GM19438 (cell line): ENCODE data around the gene MYBPC3.
A peak's percentile ranks its signal among the peaks of the same experiment; 100 is the strongest.

Experiments
- ATAC-seq: cut with Tn5 transposase; IDR thresholded peaks from one replicate; pipeline ENCODE4 v1.9.1; 2021; ENCODE audit warnings: low read depth; ENCODE audit not compliant: unreplicated experiment

The MYBPC3 gene

DNA sequence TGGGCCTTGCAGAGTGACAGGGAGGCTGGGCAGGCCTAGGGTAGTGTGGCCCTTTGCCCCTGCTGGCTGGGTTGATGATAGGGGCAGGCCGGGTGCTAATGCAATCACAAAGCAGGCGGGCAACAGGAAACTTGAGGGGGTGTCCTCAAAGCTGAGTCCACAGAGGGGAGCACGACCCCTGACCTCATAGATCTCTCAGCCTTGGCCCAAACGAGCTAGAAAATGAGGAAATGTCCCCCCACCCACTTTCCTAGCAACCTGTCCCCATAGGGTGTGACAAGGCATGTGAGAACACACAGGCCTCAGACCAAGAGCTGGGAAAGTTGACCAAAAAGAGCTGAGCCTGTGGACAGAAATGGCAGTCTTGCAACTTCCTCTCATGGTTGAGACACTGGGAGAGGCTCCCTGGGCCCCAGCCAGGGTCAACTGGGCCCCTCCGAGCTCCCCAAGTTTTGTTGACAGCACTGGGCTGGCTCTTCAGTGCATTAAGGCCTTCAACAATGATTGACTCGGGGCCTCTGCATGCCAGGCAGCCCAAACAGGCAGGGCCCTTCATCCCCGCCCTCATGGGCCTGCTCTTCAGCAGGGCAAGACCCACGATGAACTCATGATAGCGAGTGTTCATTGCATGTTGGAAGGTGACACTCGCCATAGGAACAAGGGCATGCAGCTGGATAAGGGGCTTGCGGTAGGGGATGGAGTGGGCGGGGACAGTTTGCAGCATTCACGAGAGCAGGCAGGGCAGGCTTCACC is 35.6 kb upstream of the MYBPC3 start:
- no peak for ATAC-seq

GRCh38 chr11:47384498-47384897 is 32.0 kb upstream of the MYBPC3 start:
- ATAC-seq = no peak

DNA sequence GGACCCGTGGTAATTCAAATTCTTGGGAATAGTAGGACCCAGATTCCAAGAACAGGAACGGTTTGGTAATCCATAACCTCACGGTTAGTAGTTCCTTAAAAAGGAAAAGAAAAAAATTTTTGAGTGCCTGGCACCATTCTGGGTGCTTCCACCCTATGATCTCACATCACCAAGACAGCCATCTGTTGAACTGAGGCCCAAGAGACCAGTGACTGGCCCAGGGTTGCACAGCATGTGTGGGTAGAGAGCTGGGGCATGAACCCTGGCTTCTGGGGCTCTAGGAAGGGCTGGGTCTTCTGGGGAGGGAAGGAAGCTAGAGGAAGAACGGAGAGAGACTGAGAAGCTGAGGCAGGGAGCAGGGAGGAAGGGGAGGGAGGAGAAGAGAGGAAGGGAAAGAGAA is 30.6 kb upstream of the MYBPC3 start:
- no peak for ATAC-seq

DNA sequence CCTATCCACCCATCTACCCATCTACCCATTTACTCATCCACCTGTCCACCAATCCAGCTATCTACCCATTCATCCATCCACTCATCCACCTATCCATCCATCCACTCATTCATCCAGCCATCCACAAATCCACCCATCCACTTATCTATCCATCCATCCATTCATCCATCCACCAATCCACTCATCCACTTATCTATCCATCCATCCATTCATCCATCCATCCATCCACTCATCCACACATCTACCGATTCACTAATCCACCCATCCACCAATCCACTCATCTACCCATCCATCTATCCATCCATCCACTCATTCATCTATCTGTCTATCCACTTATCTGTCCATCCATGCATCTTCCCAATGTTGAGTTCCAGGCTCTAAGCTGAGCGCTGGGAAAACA is 27.6 kb upstream of the MYBPC3 start:
- no peak for ATAC-seq

DNA sequence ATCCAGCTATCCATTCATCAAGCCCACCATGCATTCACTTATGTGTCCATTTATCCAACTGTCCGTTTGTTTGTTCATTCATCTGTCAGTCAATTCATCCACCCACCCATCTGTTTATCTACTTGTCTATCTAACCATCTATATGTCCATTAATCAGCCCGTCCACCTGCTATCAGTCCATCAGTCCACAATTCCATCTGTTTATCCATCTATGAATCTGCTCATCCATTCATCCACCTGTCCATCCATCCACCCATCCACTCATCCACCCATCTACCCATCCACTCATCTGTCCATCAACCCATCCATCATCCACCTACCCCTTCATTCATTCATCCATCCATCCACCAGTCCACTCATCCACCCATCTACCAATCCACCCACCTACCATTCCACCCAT is 26.8 kb upstream of the MYBPC3 start:
- no peak for ATAC-seq

GRCh38 chr11:47378836-47379170 is 26.3 kb upstream of the MYBPC3 start:
- ATAC-seq = peak; percentile 2

- peak; percentile 68 for ATAC-seq
Measured at GRCh38 chr11:47378010-47378835, 25.7 kb upstream of the MYBPC3 start, which contains the start of gene SPI1. SPI1 (minus strand) TSS chr11:47378547; CDS start chr11:47378353, 194 bp downstream.

GRCh38 chr11:47377571-47378009 is 25.1 kb upstream of the MYBPC3 start:
- peak; percentile 22 for ATAC-seq

DNA sequence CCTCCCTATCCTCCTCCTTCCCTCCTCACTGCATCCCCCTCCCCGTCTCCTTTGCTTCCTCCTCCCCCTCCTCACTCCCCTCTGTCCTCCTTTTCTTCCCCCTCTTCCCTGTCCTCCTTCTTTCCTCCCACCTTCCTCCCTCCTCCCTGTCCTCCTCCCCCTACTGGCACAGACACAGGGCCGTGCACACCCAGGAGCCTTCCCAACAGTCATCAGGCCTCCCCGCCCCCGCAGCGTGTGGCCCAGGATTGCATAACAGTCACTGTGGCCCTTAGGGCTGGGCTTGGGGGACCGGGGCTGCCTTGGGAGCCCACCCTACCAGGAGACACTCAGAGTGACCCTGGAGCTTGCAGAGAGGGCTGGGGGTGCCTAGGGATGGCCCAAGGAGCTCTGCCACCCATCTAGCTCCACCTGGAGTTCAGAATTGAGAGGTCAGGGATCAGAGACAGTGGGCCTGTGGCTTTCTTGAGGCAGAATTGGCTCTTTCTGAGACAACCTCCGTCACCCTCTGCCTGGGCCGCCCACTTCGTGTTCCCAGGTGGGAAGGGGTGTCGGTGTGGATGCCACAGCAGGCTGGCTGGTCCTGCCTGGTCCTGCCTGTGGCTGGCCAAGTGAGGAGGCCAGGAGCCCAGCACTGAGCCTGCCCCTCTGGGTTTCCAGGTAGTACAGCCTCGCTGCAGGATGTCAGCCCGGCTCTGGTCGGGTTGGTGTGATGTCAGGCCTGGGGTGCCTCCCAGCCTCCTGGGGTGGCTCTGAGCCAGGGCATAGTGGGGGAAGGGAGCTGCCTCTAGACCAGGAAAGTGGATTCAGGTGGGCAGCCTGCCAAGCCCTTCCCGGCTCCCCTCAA is 24.2 kb upstream of the MYBPC3 start:
- peak; percentile 39 for ATAC-seq

- ATAC-seq = no peak
Measured at GRCh38 chr11:47376107-47376524, 23.6 kb upstream of the MYBPC3 start.

DNA sequence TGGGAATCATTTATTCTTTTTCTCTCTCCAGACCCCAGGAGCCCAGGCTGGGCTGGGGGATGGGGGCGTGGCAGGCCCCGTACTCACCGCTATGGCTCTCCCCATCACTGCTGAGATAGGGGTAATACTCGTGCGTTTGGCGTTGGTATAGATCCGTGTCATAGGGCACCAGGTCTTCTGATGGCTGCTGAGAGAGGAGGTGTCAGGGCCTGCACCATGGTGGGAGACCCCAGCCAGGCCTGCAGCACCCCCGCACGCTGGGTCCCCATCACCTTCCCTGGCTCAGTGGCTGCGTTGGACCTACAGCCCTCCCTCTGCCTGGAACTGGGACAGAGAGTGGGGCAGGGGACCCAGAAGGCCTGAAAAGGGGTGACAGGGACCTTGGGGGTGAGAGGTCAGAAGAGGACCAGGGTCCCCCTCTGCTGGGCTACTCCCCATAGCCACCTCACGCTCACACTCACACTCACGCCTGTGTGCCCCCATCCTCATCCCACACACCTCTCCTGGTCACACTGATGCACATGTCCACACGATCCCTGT is 23.1 kb upstream of the MYBPC3 start:
- ATAC-seq = no peak

- ATAC-seq = no peak
Measured at GRCh38 chr11:47375020-47375419, 22.5 kb upstream of the MYBPC3 start.

DNA sequence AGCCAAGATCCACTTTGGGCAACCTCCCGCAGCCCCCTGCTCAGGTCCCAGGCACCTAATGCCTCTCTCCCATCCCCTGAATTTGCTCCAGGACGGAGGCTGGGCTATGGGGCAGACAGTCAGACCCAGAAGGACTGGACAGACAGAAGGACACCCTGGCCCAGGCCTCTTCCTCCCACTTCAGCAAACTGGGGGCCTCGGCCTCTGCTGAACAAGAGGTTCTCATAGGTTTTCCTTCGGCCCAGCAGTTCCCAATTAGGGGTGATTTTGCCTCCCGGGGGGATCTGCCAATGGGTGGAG is 22.2 kb upstream of the MYBPC3 start:
- no peak for ATAC-seq

GRCh38 chr11:47373876-47374719 is 21.6 kb upstream of the MYBPC3 start:
- ATAC-seq = no peak

DNA sequence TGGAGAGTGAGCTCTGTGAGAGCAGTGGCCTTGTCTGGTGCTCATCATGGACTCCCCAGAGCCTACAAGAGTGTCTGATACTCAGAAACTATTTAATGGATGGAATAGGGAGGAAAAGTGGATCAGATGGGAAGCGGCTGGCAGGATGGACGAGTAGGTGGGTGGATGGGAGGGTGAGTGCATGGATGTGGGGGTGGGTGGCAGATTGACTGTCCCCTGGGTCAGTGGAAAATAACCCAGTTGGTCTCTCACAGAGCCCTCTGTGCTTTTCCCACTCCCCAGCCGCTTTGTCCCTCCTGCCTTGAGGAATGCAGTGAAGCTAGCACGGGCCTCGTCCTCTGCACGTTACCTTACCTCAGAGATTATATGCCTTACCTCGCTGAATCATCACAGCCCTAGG is 19.9 kb upstream of the MYBPC3 start:
- no peak for ATAC-seq

DNA sequence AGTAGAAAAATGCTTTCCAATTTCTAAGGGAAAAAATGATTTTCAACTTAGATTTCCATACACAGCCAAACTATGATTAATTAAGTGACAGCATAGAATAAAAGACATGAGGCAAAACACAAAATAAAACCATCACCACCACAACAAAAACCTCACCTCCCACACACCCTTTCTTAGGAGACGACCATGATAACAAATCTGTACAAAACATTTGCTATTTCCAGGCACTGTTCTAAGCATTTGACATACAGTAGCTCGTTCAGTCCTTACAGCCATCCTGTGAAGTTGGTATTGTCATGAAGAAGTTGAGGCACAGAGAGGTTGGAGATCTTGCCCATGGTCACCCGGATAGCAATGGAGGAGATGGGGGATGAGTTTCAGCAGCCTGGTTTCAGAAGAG is 17.2 kb upstream of the MYBPC3 start:
- no peak for ATAC-seq

GRCh38 chr11:47366020-47366490 is 13.6 kb upstream of the MYBPC3 start:
- no peak for ATAC-seq

- ATAC-seq = no peak
Measured at GRCh38 chr11:47361419-47361818, 8.9 kb upstream of the MYBPC3 start.

DNA sequence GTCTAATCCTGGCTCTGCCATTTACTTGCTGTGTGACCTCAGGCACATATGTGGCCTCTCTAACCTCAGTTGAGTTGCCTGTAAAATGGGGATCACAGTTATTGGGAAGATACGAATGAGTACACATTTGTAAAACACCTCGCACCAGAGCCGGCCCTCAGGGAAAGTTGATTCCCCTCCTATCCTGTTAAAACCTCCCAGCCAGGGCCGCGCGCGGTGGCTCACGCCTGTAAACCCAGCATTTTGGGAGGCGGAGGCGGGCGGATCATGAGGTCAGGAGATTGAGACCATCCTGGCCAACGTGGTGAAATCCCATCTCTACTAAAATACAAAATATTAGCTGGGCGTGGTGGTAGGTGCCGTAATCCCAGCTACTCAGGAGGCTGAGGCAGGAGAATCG is 7.8 kb upstream of the MYBPC3 start:
- ATAC-seq = no peak

DNA sequence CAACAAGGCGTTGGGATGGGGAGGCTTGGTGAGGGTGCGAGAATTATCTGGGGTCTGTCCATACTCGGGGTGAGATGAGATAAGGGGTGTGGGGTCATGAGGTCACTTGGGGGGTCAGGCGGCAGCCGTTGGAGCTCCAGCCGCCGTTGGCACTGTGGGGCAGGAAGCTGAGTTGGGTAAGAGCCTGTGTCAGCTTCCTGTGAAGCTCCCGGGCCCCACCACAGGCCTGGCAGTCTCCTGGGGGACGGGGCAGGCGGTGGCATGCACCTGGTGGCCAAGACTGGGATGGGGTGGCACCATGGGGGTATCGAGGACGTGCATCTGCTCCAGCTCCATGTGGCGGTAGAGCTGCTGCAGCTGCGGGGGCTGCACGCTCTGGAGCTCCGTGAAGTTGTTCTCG is 7.1 kb upstream of the MYBPC3 start:
- ATAC-seq = no peak
